GM21360 (cell line): ENCODE measurements around the gene RTBDN.
A peak's percentile ranks its signal among the peaks of the same experiment; 100 is the strongest.

ENCODE experiments used
- ATAC-seq: cut with Tn5 transposase; IDR thresholded peaks from one replicate; pipeline ENCODE4 v1.9.1; 2021; ENCODE audit warnings: mild to moderate bottlenecking, moderate library complexity; ENCODE audit not compliant: unreplicated experiment

The RTBDN gene

GRCh38 chr19:12793290-12794195 lies 40.8 kb downstream of the RTBDN start:
- ATAC-seq = peak; percentile 29

GRCh38 chr19:12792853-12793289 lies 41.5 kb downstream of the RTBDN start:
- ATAC-seq = no peak

- ATAC-seq = no peak
Observed at GRCh38 chr19:12792051-12792852, 42.1 kb downstream of the RTBDN start.

- peak; percentile 31 for ATAC-seq
Observed at GRCh38 chr19:12791345-12792050, 42.9 kb downstream of the RTBDN start, which contains the start of gene JUNB. JUNB (plus strand) TSS chr19:12791486; CDS start chr19:12791772, 286 bp downstream.

GRCh38 chr19:12790628-12791344 lies 43.6 kb downstream of the RTBDN start:
- ATAC-seq = no peak

GRCh38 chr19:12789904-12790619 lies 44.3 kb downstream of the RTBDN start:
- peak; percentile 31 for ATAC-seq

- ATAC-seq = no peak
Observed at GRCh38 chr19:12789098-12789903, 45.1 kb downstream of the RTBDN start.

- no peak for ATAC-seq
Observed at GRCh38 chr19:12788682-12789097, 45.7 kb downstream of the RTBDN start.

- ATAC-seq = no peak
Observed at GRCh38 chr19:12788042-12788681, 46.2 kb downstream of the RTBDN start.

- no peak for ATAC-seq
Observed at GRCh38 chr19:12787458-12787857, 46.9 kb downstream of the RTBDN start.

- ATAC-seq = no peak
Observed at GRCh38 chr19:12786952-12787351, 47.4 kb downstream of the RTBDN start.

- ATAC-seq = no peak
Observed at GRCh38 chr19:12786141-12786870, 48.1 kb downstream of the RTBDN start.

- ATAC-seq = no peak
Observed at GRCh38 chr19:12785431-12786031, 48.8 kb downstream of the RTBDN start.

- no peak for ATAC-seq
Observed at GRCh38 chr19:12784871-12785430, 49.4 kb downstream of the RTBDN start.

GRCh38 chr19:12784394-12784870 lies 49.9 kb downstream of the RTBDN start:
- ATAC-seq = no peak

GRCh38 chr19:12783849-12784393 lies 50.5 kb downstream of the RTBDN start:
- no peak for ATAC-seq
